ENCODE measurements around the gene STAMBPL1.

The STAMBPL1 gene

DNA sequence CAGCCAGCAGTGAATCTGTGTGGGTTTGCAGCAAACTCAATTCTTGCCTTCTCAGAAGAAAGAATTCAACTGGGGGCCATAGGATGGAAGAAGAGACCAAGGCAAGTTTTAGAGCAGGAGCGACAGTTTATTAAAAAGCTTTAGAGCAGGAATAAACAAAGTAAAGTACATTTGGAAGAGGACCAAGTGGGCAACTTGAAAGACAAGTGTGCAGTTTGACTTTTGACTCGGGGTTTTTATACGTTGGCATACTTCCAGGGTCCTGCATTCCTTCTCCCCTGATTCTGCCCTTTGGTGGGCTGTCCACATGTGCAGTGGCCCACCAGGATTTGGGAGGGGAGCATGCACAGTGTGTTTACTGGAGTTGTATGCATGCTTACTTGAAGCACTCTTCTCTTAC is 25.4 kb upstream of the STAMBPL1 start:
- DNase-seq (ENCODE audit: low read depth): no peak
- no peak for TF ChIP-seq CTCF (IDR thresholded peaks at IDR 0.05; ENCODE audit: insufficient read depth, low read depth, low read length, missing control alignments)
- H3K4me3 ChIP-seq (ENCODE audit: low read length): no peak overlapping the region

- H3K4me3 ChIP-seq (ENCODE audit: low read length): no peak overlapping the region
- DNase-seq (ENCODE audit: low read depth): no peak
- TF ChIP-seq CTCF (IDR thresholded peaks at IDR 0.05; ENCODE audit: insufficient read depth, low read depth, low read length, missing control alignments): no peak
Observed at GRCh38 chr10:88857831-88858230, 22.2 kb upstream of the STAMBPL1 start.

GRCh38 chr10:88858491-88858890 is 21.6 kb upstream of the STAMBPL1 start:
- no peak for TF ChIP-seq CTCF (IDR thresholded peaks at IDR 0.05; ENCODE audit: insufficient read depth, low read depth, low read length, missing control alignments)
- peak; percentile 93 for DNase-seq (ENCODE audit: low read depth)
- H3K4me3 ChIP-seq (ENCODE audit: low read length): no peak overlapping the region

- no peak for TF ChIP-seq CTCF (IDR thresholded peaks at IDR 0.05; ENCODE audit: insufficient read depth, low read depth, low read length, missing control alignments)
- no peak overlapping the region for H3K4me3 ChIP-seq (ENCODE audit: low read length)
- no peak for DNase-seq (ENCODE audit: low read depth)
Observed at GRCh38 chr10:88861036-88861435, 19.0 kb upstream of the STAMBPL1 start.

DNA sequence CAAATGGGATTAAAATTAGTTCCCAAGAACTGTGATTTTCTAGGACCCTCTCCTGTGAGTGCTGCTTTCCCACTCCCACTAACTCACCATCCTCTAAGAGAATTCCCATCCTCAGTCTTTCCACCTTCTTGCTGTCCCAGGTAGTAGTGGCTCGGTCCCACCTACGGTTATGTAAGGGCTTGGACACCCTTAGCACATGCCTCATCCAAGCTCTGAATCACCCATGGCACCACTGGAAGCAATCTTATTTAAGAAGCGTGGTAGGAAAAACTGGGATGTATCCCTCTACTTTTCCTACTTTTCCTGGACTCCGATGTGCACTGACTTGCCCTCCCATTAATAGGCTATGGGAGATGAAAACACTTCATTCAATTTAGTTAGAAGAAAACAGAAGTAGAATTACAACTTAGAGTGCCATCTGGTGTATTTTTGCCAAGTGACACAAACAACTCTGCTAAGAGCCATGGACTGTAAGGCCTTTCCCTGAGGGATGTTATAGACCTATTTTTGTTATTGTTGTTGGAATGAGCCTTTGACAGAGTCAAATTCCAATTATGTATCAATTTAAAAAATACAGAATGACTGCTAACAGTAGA is 14.7 kb upstream of the STAMBPL1 start:
- H3K4me3 ChIP-seq (ENCODE audit: low read length): no peak overlapping the region
- peak; percentile 56 for TF ChIP-seq CTCF (IDR thresholded peaks at IDR 0.05; ENCODE audit: insufficient read depth, low read depth, low read length, missing control alignments)
- DNase-seq (ENCODE audit: low read depth): peak; percentile 63

- DNase-seq (ENCODE audit: low read depth): peak; percentile 84
- no peak overlapping the region for H3K4me3 ChIP-seq (ENCODE audit: low read length)
- TF ChIP-seq CTCF (IDR thresholded peaks at IDR 0.05; ENCODE audit: insufficient read depth, low read depth, low read length, missing control alignments): no peak
Observed at GRCh38 chr10:88866454-88866853, 13.6 kb upstream of the STAMBPL1 start.

- H3K4me3 ChIP-seq (ENCODE audit: low read length): no peak overlapping the region
- DNase-seq (ENCODE audit: low read depth): no peak
- TF ChIP-seq CTCF (IDR thresholded peaks at IDR 0.05; ENCODE audit: insufficient read depth, low read depth, low read length, missing control alignments): no peak
Observed at GRCh38 chr10:88870089-88870488, 10.0 kb upstream of the STAMBPL1 start.

All from epithelial cell of esophagus (primary cell).